Endothelial cell of umbilical vein (primary cell): Measurements from ENCODE around the gene GHRHR.

Experiments used
- GATA2 ChIP-seq: IDR thresholded peaks from 2 replicates; pipeline ENCODE4 v1.7.0; 2011; ENCODE audit warnings: low read depth, mild to moderate bottlenecking, moderate library complexity, mixed read lengths, low read length; ENCODE audit not compliant: insufficient read length, insufficient read depth
- MYC ChIP-seq: IDR thresholded peaks from one replicate; pipeline ENCODE4 v1.6.1; 2011; ENCODE audit warnings: mild to moderate bottlenecking, low read depth, low read length
- POLR2A ChIP-seq: IDR thresholded peaks from 2 replicates; pipeline ENCODE4 v1.6.1; 2012; ENCODE audit warnings: low read depth, mild to moderate bottlenecking, control low read depth, low read length
- TF ChIP-seq, protein P1 (sequence below), 2 donors: IDR thresholded peaks; 1 replicate in 1 of 2; 2 replicates in 1 of 2; pipeline ENCODE4 v1.5.1; 2011; ENCODE audit warnings: low read length in 2 of 2, mild to moderate bottlenecking in 2 of 2, moderate library complexity in 2 of 2, control low read depth in 1 of 2, inconsistent platforms in 1 of 2, low read depth in 1 of 2; ENCODE audit not compliant: insufficient read depth in 1 of 2; ENCODE audit errors: extremely low read depth in 1 of 2

DNA sequence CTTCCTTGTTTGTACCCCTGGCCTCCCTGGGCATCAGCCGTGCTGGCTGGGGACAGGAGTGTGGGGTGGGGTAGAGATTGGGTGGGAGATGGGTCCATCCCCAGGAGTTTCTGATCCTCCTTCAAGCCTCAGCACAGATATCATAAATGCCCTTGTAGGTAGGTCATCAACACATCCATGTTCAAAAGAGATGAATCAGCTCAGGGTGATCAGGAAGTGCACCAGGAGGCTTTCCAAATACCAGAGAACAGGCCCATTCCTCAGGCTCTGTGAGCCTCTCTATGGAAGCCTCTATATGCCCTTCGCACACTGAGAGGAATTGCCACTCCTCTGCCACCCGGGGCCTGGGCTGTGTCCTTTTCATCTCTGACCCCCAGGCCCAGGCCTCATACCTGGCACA is 56.4 kb downstream of the GHRHR start:
- TF ChIP-seq POLR2A (no peak), GATA2 (no peak), MYC (no peak)
- TF ChIP-seq, protein P1, sequence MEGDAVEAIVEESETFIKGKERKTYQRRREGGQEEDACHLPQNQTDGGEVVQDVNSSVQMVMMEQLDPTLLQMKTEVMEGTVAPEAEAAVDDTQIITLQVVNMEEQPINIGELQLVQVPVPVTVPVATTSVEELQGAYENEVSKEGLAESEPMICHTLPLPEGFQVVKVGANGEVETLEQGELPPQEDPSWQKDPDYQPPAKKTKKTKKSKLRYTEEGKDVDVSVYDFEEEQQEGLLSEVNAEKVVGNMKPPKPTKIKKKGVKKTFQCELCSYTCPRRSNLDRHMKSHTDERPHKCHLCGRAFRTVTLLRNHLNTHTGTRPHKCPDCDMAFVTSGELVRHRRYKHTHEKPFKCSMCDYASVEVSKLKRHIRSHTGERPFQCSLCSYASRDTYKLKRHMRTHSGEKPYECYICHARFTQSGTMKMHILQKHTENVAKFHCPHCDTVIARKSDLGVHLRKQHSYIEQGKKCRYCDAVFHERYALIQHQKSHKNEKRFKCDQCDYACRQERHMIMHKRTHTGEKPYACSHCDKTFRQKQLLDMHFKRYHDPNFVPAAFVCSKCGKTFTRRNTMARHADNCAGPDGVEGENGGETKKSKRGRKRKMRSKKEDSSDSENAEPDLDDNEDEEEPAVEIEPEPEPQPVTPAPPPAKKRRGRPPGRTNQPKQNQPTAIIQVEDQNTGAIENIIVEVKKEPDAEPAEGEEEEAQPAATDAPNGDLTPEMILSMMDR (IDR thresholded peaks at IDR 0.05; ENCODE audit: extremely low read depth in 1 of 2, insufficient read depth in 1 of 2, low read depth in 1 of 2, low read length in 2 of 2), result no peak
